Measurements from ENCODE around the gene BNC2. TPM values are rescaled to one million over a fixed set of nuclear protein-coding genes. Genes with fewer than 3 reads are reported as not detected.

BNC2 gene
- total and polyA plus RNA-seq, 4 donors: 3.1 to 51.2 (median 16.9) TPM

DNA sequence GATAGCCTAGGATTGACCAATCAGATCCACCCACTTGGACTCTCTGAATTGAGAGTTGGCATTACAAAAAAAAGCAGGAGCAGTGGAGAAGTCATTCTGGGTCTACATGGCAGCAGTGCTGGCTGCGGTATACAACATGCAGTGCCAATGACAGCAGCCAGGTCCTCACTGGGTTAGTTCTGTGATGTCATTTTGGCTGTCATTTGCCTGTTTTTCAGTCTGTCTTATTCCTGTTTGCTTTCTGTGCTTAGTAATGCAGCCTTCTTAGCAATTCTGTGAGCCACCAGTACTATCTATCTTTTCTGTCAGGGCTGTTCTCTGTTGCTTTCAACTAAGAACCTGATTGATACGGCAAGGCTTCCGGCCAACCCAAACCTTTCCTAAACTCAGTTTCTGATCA lies 471.8 kb downstream of the BNC2 start:
- Histone ChIP-seq H3K27me3 (ENCODE audit: control insufficient read depth, insufficient read depth, low read length) (peaks cover 2% of the 10 kb centered on the region), H3K27ac (ENCODE audit: low read depth, low read length) (no peak overlapping the region), H3K4me1 (ENCODE audit: control insufficient read depth, insufficient read depth, low read length) (no peaks in the 10 kb centered on the region), H3K4me3 (ENCODE audit: low read depth, low read length) (no peak overlapping the region), H3K36me3 (ENCODE audit: control insufficient read depth, insufficient read depth, low read length) (no peaks in the 10 kb centered on the region), H3K9me3 (ENCODE audit: control insufficient read depth, insufficient read depth, low read length) (peaks cover 1% of the 10 kb centered on the region)
- peak in 2 of 6 donors; percentile 57 to 76 for DNase-seq (ENCODE audit: low read depth in 4 of 6, low spot score in 6 of 6)
- WGBS (ENCODE audit: insufficient coverage): 49% methylated on average over 3 of the region's 3 CpGs

DNA sequence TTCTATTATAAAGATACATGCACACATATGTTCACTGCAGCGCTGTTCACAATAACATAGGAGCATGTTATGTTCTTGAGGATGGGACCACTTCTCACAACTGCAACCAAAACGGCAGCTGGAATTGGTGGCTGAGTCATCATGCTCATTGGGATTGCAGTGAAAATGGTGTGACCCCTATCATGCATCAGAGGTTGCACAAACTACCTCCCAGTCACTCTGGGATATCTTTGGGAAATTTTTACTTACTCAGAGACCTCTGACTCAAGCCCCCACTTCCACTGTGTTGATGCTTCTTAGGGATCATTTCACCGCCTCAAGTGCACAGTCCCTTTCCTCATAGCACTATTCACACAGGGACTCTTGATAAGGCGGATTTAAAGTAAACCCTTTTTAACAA lies 474.1 kb downstream of the BNC2 start:
- Histone ChIP-seq H3K36me3 (ENCODE audit: control insufficient read depth, insufficient read depth, low read length) (no peaks in the 10 kb centered on the region), H3K27ac (ENCODE audit: low read depth, low read length) (no peak overlapping the region), H3K9me3 (ENCODE audit: control insufficient read depth, insufficient read depth, low read length) (peaks cover 3% of the 10 kb centered on the region), H3K4me1 (ENCODE audit: control insufficient read depth, insufficient read depth, low read length) (no peaks in the 10 kb centered on the region), H3K4me3 (ENCODE audit: low read depth, low read length) (no peak overlapping the region), H3K27me3 (ENCODE audit: control insufficient read depth, insufficient read depth, low read length) (peaks cover 4% of the 10 kb centered on the region)
- WGBS (ENCODE audit: insufficient coverage): no CpG with 5 or more reads among the region's 4 CpGs
- no peak for DNase-seq (ENCODE audit: low read depth in 4 of 6, low spot score in 6 of 6)

DNA sequence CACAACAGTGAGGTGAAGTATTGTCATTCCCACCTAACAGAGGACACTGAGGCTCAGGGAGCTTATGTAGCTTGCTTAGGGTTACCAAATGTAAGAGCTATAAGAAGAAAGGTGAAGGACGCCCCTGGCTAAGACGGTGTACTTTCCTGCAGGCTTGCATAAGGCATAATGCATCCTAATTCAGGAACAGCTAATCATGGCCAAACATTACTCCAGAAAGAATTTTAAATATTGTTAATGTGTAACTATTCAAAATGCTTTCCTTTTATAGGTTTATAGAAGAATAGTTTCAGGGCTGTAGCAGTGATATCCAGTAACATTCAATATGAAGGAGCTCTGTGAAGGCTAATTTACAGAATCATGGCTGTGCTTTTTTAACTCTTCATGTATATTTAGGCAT lies 479.1 kb downstream of the BNC2 start:
- Histone ChIP-seq H3K4me1 (ENCODE audit: control insufficient read depth, insufficient read depth, low read length) (no peaks in the 10 kb centered on the region), H3K27ac (ENCODE audit: low read depth, low read length) (no peak overlapping the region), H3K4me3 (ENCODE audit: low read depth, low read length) (no peak overlapping the region), H3K9me3 (ENCODE audit: control insufficient read depth, insufficient read depth, low read length) (peaks cover 3% of the 10 kb centered on the region), H3K27me3 (ENCODE audit: control insufficient read depth, insufficient read depth, low read length) (peaks cover 2% of the 10 kb centered on the region), H3K36me3 (ENCODE audit: control insufficient read depth, insufficient read depth, low read length) (no peaks in the 10 kb centered on the region)
- no CpG with 5 or more reads among the region's 2 CpGs for WGBS (ENCODE audit: insufficient coverage)
- no peak for DNase-seq (ENCODE audit: low read depth in 4 of 6, low spot score in 6 of 6)

GRCh38 chr9:16387382-16387781 lies 483.1 kb downstream of the BNC2 start:
- no peak overlapping the region for H3K4me3 ChIP-seq (ENCODE audit: low read depth, low read length)
- no peak overlapping the region for H3K27ac ChIP-seq (ENCODE audit: low read depth, low read length)
- DNase-seq (ENCODE audit: low read depth in 4 of 6, low spot score in 6 of 6): no peak
- no peaks in the 10 kb centered on the region for H3K9me3 ChIP-seq (ENCODE audit: control insufficient read depth, insufficient read depth, low read length)
- 92% methylated on average over 1 of the region's 2 CpGs for WGBS (ENCODE audit: insufficient coverage)
- no peaks in the 10 kb centered on the region for H3K36me3 ChIP-seq (ENCODE audit: control insufficient read depth, insufficient read depth, low read length)
- H3K27me3 ChIP-seq (ENCODE audit: control insufficient read depth, insufficient read depth, low read length): peaks cover 2% of the 10 kb centered on the region
- no peaks in the 10 kb centered on the region for H3K4me1 ChIP-seq (ENCODE audit: control insufficient read depth, insufficient read depth, low read length)

DNA sequence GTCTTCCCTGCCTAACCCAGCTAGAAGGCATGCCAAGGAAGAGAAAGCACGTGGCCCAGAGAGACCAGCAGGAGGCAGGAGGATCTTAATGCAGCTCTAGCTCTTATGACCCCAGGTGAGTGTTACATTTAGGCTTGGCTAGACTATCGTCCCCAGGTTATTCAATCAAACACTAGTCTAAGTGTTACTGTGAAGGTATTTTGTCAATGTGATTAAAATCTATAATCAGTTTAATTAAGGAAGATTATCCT lies 483.7 kb downstream of the BNC2 start:
- Histone ChIP-seq H3K36me3 (ENCODE audit: control insufficient read depth, insufficient read depth, low read length) (no peaks in the 10 kb centered on the region), H3K27me3 (ENCODE audit: control insufficient read depth, insufficient read depth, low read length) (no peaks in the 10 kb centered on the region), H3K4me3 (ENCODE audit: low read depth, low read length) (no peak overlapping the region), H3K9me3 (ENCODE audit: control insufficient read depth, insufficient read depth, low read length) (no peaks in the 10 kb centered on the region), H3K27ac (ENCODE audit: low read depth, low read length) (no peak overlapping the region), H3K4me1 (ENCODE audit: control insufficient read depth, insufficient read depth, low read length) (no peaks in the 10 kb centered on the region)
- no peak for DNase-seq (ENCODE audit: low read depth in 4 of 6, low spot score in 6 of 6)
- WGBS (ENCODE audit: insufficient coverage): 67% methylated on average over 1 of the region's 2 CpGs

DNA sequence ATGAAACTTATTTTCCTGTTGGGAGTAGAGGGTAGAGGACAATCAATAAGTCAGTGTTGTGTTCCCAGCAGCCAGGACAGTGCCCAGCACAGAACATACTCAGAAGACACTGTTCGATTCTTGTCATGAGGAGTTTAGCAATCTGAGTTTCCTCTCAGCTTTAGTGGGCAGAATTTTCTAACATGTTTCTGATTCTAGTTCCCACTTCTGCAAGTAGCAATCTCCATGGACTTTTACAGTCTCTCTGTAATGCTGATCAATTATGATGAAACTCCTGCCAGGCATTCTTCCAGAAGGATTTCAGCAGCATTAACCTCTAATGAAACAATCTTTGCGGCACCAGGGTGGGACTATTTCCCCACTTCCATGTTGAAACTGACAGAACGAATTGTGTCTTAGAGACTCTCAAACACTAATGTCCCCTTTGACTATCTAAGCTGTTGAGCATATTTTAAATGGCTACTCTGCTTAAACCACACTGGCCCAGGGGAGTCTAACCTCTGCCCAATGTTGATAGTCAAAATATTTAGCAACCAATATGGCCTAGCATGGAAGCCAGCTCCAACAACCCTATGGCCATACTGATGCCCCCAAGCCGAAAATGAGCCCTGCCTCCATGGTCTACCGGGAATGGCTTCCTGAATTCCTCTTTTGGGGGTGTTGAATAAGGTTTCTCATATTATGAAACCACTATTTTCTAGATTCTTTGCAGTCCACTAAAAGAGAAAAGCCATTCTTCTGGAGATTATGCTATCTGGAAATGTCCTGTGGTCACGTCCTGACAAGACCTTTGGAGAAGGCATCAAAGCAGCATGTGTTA lies 484.3 kb downstream of the BNC2 start:
- Histone ChIP-seq H3K36me3 (ENCODE audit: control insufficient read depth, insufficient read depth, low read length) (no peaks in the 10 kb centered on the region), H3K27me3 (ENCODE audit: control insufficient read depth, insufficient read depth, low read length) (no peaks in the 10 kb centered on the region), H3K9me3 (ENCODE audit: control insufficient read depth, insufficient read depth, low read length) (no peaks in the 10 kb centered on the region), H3K27ac (ENCODE audit: low read depth, low read length) (no peak overlapping the region), H3K4me3 (ENCODE audit: low read depth, low read length) (no peak overlapping the region), H3K4me1 (ENCODE audit: control insufficient read depth, insufficient read depth, low read length) (no peaks in the 10 kb centered on the region)
- DNase-seq (ENCODE audit: low read depth in 4 of 6, low spot score in 6 of 6): no peak
- 69% methylated on average over 4 of the region's 6 CpGs for WGBS (ENCODE audit: insufficient coverage)

DNA sequence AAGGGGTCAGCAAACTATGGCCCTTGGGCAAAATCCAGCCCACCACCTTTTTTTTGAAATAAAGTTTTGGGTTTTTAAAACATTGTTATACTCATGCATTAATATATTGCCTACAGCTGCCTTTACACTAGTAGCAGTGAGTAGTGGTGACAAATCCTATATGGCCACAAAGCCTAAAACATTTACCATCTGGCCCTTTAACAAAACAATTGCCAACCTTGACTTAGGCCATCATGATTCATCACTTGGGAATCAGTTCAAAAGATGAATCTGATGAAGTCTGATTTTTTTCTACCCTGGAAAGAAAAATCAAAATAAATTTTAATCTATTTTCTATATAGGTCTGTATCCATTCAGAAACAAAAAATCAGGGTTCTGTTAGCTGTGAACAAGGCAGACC lies 484.9 kb downstream of the BNC2 start:
- no peak for DNase-seq (ENCODE audit: low read depth in 4 of 6, low spot score in 6 of 6)
- Histone ChIP-seq H3K27ac (ENCODE audit: low read depth, low read length) (no peak overlapping the region), H3K9me3 (ENCODE audit: control insufficient read depth, insufficient read depth, low read length) (no peaks in the 10 kb centered on the region)

DNA sequence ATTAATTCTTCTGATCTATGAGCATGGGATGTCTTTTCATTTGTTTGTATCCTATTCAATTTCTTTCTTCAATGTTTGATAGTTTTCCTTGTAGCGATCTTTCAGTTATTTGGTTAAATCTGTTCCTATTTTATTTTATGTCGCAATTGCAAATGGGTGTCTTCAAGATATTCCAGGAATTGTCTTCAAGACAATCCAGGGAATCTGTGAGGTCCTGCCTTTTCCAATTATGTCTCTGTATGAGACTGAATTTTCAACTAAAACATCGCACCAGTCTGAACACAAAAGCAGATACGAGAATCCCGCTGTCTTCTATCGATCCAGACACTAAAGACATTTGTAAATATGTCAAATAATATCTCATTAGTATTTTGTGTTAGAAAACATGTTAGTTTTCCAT lies 485.5 kb downstream of the BNC2 start:
- no peaks in the 10 kb centered on the region for H3K27me3 ChIP-seq (ENCODE audit: control insufficient read depth, insufficient read depth, low read length)
- H3K27ac ChIP-seq (ENCODE audit: low read depth, low read length): no peak overlapping the region
- no peak overlapping the region for H3K4me3 ChIP-seq (ENCODE audit: low read depth, low read length)
- H3K9me3 ChIP-seq (ENCODE audit: control insufficient read depth, insufficient read depth, low read length): no peaks in the 10 kb centered on the region
- H3K36me3 ChIP-seq (ENCODE audit: control insufficient read depth, insufficient read depth, low read length): no peaks in the 10 kb centered on the region
- H3K4me1 ChIP-seq (ENCODE audit: control insufficient read depth, insufficient read depth, low read length): no peaks in the 10 kb centered on the region
- no CpG with 5 or more reads among the region's 6 CpGs for WGBS (ENCODE audit: insufficient coverage)
- no peak for DNase-seq (ENCODE audit: low read depth in 4 of 6, low spot score in 6 of 6)

More for the DNA sequence above, 484.9 kb downstream of the BNC2 start:
- no peaks in the 10 kb centered on the region for H3K27me3 ChIP-seq (ENCODE audit: control insufficient read depth, insufficient read depth, low read length)
- H3K4me3 ChIP-seq (ENCODE audit: low read depth, low read length): no peak overlapping the region
- H3K4me1 ChIP-seq (ENCODE audit: control insufficient read depth, insufficient read depth, low read length): no peaks in the 10 kb centered on the region
- no peaks in the 10 kb centered on the region for H3K36me3 ChIP-seq (ENCODE audit: control insufficient read depth, insufficient read depth, low read length)

DNA sequence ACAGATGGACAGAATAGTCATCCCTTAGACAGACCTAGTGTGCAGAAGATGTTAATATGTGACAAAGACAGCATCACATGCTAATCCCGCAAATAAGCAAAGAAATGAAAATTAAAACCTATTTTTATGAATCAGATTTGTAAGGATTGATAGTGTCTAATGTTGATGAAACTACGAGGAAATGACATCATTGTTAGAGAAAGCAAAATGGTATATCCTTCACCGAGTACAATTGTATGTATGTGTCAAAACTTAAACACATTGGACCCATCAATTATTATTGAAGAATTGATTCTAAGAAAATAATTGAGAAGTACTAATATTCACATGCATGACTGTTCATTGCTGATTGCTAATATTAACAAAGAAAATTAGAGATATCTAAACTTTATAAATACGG lies 493.2 kb downstream of the BNC2 start:
- Histone ChIP-seq H3K27ac (ENCODE audit: low read depth, low read length) (no peak overlapping the region), H3K27me3 (ENCODE audit: control insufficient read depth, insufficient read depth, low read length) (no peaks in the 10 kb centered on the region), H3K4me1 (ENCODE audit: control insufficient read depth, insufficient read depth, low read length) (no peaks in the 10 kb centered on the region), H3K9me3 (ENCODE audit: control insufficient read depth, insufficient read depth, low read length) (no peaks in the 10 kb centered on the region), H3K4me3 (ENCODE audit: low read depth, low read length) (no peak overlapping the region), H3K36me3 (ENCODE audit: control insufficient read depth, insufficient read depth, low read length) (no peaks in the 10 kb centered on the region)
- DNase-seq (ENCODE audit: low read depth in 4 of 6, low spot score in 6 of 6): no peak
- no CpG with 5 or more reads among the region's 4 CpGs for WGBS (ENCODE audit: insufficient coverage)

GRCh38 chr9:16371306-16371705 lies 499.2 kb downstream of the BNC2 start:
- Histone ChIP-seq H3K9me3 (ENCODE audit: control insufficient read depth, insufficient read depth, low read length) (no peaks in the 10 kb centered on the region), H3K4me3 (ENCODE audit: low read depth, low read length) (no peak overlapping the region), H3K36me3 (ENCODE audit: control insufficient read depth, insufficient read depth, low read length) (no peaks in the 10 kb centered on the region), H3K4me1 (ENCODE audit: control insufficient read depth, insufficient read depth, low read length) (no peaks in the 10 kb centered on the region), H3K27me3 (ENCODE audit: control insufficient read depth, insufficient read depth, low read length) (no peaks in the 10 kb centered on the region), H3K27ac (ENCODE audit: low read depth, low read length) (no peak overlapping the region)
- 83% methylated on average over 3 of the region's 4 CpGs for WGBS (ENCODE audit: insufficient coverage)
- peak in 1 of 6 donors; percentile 33 for DNase-seq (ENCODE audit: low read depth in 4 of 6, low spot score in 6 of 6)

Data from spinal cord (tissue), 10 donors.